ENCODE results near the gene SLC22A13.

DNA sequence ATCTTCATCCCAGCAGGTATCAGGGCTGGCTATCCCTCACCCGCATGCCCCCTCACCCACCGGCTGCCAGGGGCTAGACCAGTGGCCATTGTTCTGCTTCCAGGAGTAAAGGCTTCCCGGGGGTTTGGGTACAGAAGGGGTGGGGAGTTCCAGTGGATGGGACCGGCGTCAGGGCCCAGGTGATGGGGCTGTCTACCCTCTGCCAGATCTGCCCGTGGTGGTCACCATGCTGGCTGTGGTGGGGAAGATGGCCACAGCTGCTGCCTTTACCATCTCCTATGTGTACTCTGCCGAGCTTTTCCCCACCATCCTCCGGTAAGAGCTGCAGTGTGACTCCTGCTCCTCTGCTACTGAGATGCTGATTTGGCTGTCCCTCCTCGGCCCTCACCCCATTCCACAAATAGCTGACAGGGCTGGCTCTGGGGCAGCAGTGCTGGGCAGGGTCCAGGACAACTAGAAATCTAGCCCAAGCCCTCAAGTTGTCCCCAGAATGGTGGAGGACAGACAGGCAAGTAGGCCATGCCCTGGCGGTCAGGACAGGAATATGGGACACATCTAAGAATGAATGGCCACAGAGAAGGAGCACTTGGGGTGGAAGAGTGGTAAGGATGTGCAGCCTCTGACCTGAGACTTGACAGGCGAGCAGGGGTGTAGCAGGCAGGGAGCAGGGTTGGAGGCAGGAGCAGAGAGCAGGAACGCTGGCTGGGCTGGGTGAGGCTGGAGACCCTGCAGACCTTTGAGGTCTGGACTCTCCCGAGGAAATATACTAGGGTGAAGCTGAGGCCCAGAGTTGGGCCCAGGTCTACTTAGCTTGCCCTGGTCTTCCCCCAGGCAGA, 10.7 kb downstream of the SLC22A13 start:
- TF ChIP-seq, protein P1, sequence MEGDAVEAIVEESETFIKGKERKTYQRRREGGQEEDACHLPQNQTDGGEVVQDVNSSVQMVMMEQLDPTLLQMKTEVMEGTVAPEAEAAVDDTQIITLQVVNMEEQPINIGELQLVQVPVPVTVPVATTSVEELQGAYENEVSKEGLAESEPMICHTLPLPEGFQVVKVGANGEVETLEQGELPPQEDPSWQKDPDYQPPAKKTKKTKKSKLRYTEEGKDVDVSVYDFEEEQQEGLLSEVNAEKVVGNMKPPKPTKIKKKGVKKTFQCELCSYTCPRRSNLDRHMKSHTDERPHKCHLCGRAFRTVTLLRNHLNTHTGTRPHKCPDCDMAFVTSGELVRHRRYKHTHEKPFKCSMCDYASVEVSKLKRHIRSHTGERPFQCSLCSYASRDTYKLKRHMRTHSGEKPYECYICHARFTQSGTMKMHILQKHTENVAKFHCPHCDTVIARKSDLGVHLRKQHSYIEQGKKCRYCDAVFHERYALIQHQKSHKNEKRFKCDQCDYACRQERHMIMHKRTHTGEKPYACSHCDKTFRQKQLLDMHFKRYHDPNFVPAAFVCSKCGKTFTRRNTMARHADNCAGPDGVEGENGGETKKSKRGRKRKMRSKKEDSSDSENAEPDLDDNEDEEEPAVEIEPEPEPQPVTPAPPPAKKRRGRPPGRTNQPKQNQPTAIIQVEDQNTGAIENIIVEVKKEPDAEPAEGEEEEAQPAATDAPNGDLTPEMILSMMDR (conservative IDR thresholded peaks at IDR 0.05 in 1 of 2, IDR thresholded peaks at IDR 0.05 in 1 of 2; ENCODE audit: low read depth in 1 of 2, low read length in 2 of 2), result no peak
- no peak for TF ChIP-seq EZH2 (IDR thresholded peaks at IDR 0.05; ENCODE audit: low read length, missing control alignments)
